MM.1S (cell line): Measurements from ENCODE around the gene RHBDL1.

Source experiments
- DNase-seq: peaks from one replicate; pipeline ENCODE4 v3.0.0-alpha.2; 2015
- H2AFZ ChIP-seq: fragments of 300-600 bp; sonication (generic); 2 replicates; pipeline ENCODE4 v1.6.0; 2016; ENCODE audit warnings: antibody characterized with exemption, low read length
- H3F3A ChIP-seq: fragments of 300-600 bp; sonication (generic); 2 replicates; pipeline ENCODE4 v1.6.1; 2016; ENCODE audit warnings: mild to moderate bottlenecking, antibody characterized with exemption, low read length, moderate library complexity, mixed read lengths; ENCODE audit not compliant: insufficient read depth
- H3K27ac ChIP-seq: fragments of 300-600 bp; sonication (generic); 2 replicates; pipeline ENCODE4 v1.5.1; 2016; ENCODE audit warnings: mild to moderate bottlenecking, low read length
- H3K27me3 ChIP-seq: fragments of 300-600 bp; sonication (generic); replicated peaks from 2 replicates; pipeline ENCODE4 v1.6.0; 2016; ENCODE audit warnings: low read length; ENCODE audit not compliant: insufficient read depth
- H3K36me3 ChIP-seq: fragments of 300-600 bp; sonication (generic); replicated peaks from 2 replicates; pipeline ENCODE4 v1.6.1; 2016; ENCODE audit warnings: mild to moderate bottlenecking, low read length, mixed read lengths; ENCODE audit not compliant: insufficient read depth
- H3K4me1 ChIP-seq: fragments of 300-600 bp; sonication (generic); 2 replicates; pipeline ENCODE4 v1.6.1; 2016; ENCODE audit warnings: low read length, mixed read lengths
- H3K4me2 ChIP-seq: fragments of 300-600 bp; sonication (generic); 2 replicates; pipeline ENCODE4 v1.6.0; 2016; ENCODE audit warnings: low read depth, low read length
- H3K4me3 ChIP-seq: fragments of 300-600 bp; sonication (generic); 2 replicates; pipeline ENCODE4 v1.5.1; 2016; ENCODE audit warnings: low read length, mixed read lengths
- H3K79me2 ChIP-seq: fragments of 300-600 bp; sonication (generic); 2 replicates; pipeline ENCODE4 v1.6.1; 2016; ENCODE audit warnings: mixed run types, low read length, mixed read lengths
- H3K9ac ChIP-seq: fragments of 300-600 bp; sonication (generic); 2 replicates; pipeline ENCODE4 v1.6.1; 2016; ENCODE audit warnings: low read length, mixed read lengths
- H3K9me2 ChIP-seq: fragments of 300-600 bp; sonication (generic); replicated peaks from 2 replicates; pipeline ENCODE4 v1.6.1; 2016; ENCODE audit warnings: mild to moderate bottlenecking, low read length, mixed read lengths; ENCODE audit not compliant: insufficient read depth
- H3K9me3 ChIP-seq: fragments of 300-600 bp; sonication (generic); replicated peaks from 2 replicates; pipeline ENCODE4 v1.6.1; 2016; ENCODE audit warnings: mild to moderate bottlenecking, low read length, mixed read lengths; ENCODE audit not compliant: insufficient read depth
- H4K20me1 ChIP-seq: fragments of 300-600 bp; sonication (generic); 2 replicates; pipeline ENCODE4 v1.6.1; 2016; ENCODE audit warnings: mild to moderate bottlenecking, low read length, moderate library complexity, mixed read lengths; ENCODE audit not compliant: insufficient read depth
- EZH2 ChIP-seq: fragments of 300-600 bp; sonication (generic); optimal IDR thresholded peaks from 2 replicates; pipeline ENCODE3; 2017; ENCODE audit warnings: low read depth, mild to moderate bottlenecking, antibody characterized with exemption, low read length, mixed read lengths
- EZH2phosphoT487 ChIP-seq: fragments of 300-600 bp; sonication (generic); IDR thresholded peaks from 2 replicates; pipeline ENCODE4 v1.6.1; 2018; ENCODE audit warnings: antibody characterized with exemption, low read length
- TF ChIP-seq, protein P1 (sequence below): fragments of 300-600 bp; sonication (generic); IDR thresholded peaks from 2 replicates; pipeline ENCODE4 v1.5.1; 2016; ENCODE audit warnings: antibody characterized with exemption, low read length, mixed read lengths

RHBDL1 gene

DNA sequence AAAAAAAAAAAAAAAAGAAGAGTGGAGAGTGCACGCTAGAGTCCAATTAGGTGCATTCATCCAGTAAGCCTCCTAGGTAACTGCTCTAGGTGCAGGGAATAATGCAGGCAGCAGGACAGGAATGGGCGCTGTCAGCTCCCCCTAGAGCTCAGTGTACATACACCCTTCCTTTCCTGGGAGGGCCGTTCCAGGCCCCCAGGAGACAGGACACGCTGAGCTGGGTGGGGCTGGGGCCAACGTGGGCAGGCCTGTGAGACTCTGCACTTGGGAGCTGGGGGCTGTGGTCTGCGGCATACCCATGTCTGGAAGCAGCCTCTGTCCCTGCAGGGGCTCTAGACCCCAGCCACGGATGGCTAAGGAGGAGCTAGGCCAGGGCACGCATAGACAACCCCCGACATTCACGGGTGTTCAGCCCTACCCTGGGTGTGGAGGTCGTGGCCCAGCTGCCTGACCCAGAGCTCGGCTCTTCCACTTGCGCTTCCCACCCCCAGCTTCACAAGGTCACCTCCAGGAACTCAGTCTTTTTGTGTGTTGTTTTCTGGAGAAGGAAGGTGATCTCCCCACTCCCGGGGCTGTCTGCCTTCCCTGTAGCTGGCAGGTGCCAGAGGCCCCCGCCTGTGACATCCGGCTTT is 44.5 kb downstream of the RHBDL1 start:
- peak overlapping the region; percentile 87; the same call in 1 of the 2 replicates for H3K9ac ChIP-seq
- H3F3A ChIP-seq: peaks cover 10% of the 10 kb centered on the region; the same call in 1 of the 2 replicates
- H3K27ac ChIP-seq: peak overlapping the region; percentile 74; the same call in 1 of the 2 replicates
- peaks cover 25% of the 10 kb centered on the region for H3K27me3 ChIP-seq
- peaks cover 9% of the 10 kb centered on the region; the same call in 1 of the 2 replicates for H3K4me1 ChIP-seq
- no peaks in the 10 kb centered on the region for H3K9me3 ChIP-seq
- H3K79me2 ChIP-seq: peaks cover 9% of the 10 kb centered on the region; the same call in 1 of the 2 replicates
- TF ChIP-seq EZH2: no peak
- TF ChIP-seq, protein P1, sequence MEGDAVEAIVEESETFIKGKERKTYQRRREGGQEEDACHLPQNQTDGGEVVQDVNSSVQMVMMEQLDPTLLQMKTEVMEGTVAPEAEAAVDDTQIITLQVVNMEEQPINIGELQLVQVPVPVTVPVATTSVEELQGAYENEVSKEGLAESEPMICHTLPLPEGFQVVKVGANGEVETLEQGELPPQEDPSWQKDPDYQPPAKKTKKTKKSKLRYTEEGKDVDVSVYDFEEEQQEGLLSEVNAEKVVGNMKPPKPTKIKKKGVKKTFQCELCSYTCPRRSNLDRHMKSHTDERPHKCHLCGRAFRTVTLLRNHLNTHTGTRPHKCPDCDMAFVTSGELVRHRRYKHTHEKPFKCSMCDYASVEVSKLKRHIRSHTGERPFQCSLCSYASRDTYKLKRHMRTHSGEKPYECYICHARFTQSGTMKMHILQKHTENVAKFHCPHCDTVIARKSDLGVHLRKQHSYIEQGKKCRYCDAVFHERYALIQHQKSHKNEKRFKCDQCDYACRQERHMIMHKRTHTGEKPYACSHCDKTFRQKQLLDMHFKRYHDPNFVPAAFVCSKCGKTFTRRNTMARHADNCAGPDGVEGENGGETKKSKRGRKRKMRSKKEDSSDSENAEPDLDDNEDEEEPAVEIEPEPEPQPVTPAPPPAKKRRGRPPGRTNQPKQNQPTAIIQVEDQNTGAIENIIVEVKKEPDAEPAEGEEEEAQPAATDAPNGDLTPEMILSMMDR: peak; percentile 23
- peak overlapping the region; percentile 95 for H3K4me3 ChIP-seq
- no peaks in the 10 kb centered on the region for H3K9me2 ChIP-seq
- DNase-seq: no peak
- no peaks in the 10 kb centered on the region for H4K20me1 ChIP-seq
- H3K4me2 ChIP-seq: peak overlapping the region; percentile 95
- H2AFZ ChIP-seq: peak overlapping the region; percentile 91
- H3K36me3 ChIP-seq: no peaks in the 10 kb centered on the region

DNA sequence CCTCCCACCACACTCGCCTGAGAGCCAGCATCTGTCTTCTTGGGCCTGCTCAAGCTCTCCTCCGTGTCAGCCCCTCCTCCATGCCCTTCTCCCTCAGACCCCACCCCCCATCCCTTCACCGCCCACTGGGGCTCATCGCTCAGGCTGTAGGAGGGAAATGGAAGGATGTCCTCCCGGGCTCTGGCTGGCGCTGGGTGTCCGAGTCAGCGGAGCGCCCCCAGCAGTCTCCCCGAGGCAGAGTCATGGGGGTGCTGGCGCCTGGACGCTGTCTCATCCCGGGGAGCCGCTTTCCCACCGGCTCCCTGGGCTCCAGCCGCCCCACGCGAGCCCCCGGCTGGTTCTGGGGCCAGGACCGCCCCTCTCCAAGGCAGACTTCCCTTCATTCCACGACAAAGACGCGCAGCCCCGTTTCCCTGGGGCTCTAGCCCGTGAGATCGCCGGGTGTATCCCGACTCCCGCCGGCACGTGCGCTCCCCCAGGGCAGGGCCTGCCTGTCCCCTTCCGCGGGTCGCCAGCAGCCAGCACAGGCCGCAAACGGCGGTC is 45.0 kb downstream of the RHBDL1 start:
- H3K4me1 ChIP-seq: peaks cover 9% of the 10 kb centered on the region; the same call in 1 of the 2 replicates
- peaks cover 10% of the 10 kb centered on the region; the same call in 1 of the 2 replicates for H3F3A ChIP-seq
- H3K4me3 ChIP-seq: peak overlapping the region; percentile 95
- peak overlapping the region; percentile 91 for H2AFZ ChIP-seq
- peaks cover 9% of the 10 kb centered on the region; the same call in 1 of the 2 replicates for H3K79me2 ChIP-seq
- H3K36me3 ChIP-seq: no peaks in the 10 kb centered on the region
- H3K4me2 ChIP-seq: peak overlapping the region; percentile 95
- H3K9me3 ChIP-seq: no peaks in the 10 kb centered on the region
- no peaks in the 10 kb centered on the region for H3K9me2 ChIP-seq
- DNase-seq: peak; percentile 68
- TF ChIP-seq, protein P1: peak; percentile 24
- no peak for TF ChIP-seq EZH2phosphoT487
- no peak for TF ChIP-seq EZH2
- H3K9ac ChIP-seq: peak overlapping the region; percentile 87
- no peaks in the 10 kb centered on the region for H4K20me1 ChIP-seq
- H3K27ac ChIP-seq: peak overlapping the region; percentile 74
- peaks cover 25% of the 10 kb centered on the region for H3K27me3 ChIP-seq

DNA sequence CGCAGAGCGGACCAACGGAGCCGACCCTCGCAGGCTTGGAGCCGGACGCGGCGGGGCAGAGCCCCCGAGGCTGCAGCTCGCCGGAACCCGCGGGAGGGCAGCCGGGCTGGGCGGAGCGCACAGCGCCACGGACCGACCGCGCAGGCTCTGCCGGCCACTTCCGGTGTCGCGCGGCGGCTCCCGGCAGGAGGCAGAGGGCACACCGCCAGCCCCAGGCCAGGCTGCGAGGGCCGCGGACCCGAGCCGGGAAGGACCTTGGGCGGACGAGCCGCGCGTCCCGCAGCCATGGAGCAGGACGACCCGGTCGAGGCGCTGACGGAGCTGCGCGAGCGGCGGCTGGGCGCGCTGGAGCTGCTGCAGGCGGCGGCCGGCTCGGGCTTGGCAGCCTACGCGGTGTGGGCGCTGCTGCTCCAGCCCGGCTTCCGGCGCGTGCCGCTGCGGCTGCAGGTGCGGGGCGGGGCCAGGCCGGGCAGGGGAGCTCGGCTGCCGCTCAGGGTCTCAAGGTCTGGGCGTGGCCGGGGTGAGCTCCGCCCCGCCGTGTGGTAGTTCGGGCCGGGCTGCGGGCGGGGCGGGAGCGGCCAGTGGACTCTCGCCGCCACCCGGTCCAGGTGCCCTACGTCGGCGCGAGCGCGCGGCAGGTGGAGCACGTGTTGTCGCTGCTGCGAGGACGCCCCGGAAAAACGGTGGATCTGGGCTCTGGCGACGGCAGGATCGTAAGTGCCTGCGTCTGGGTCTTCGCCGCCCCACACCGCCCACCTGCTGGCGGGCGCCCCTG is 45.7 kb downstream of the RHBDL1 start, which contains the start of gene ANTKMT:
ANTKMT (plus strand) TSS at position 157 of the 775 bp plus-strand sequence; CDS start at position 286, 129 bp downstream.
- no peak for TF ChIP-seq EZH2phosphoT487
- TF ChIP-seq, protein P1: no peak
- TF ChIP-seq EZH2: no peak
- Histone ChIP-seq H3K79me2 (peaks cover 9% of the 10 kb centered on the region; the same call in 1 of the 2 replicates), H3K36me3 (no peaks in the 10 kb centered on the region), H4K20me1 (no peaks in the 10 kb centered on the region), H3K9ac (peak within 1 kb of the TSS; percentile 87), H3K27ac (peak within 1 kb of the TSS; percentile 74), H3K9me3 (no peaks in the 10 kb centered on the region), H2AFZ (peak within 1 kb of the TSS; percentile 91), H3K9me2 (no peaks in the 10 kb centered on the region), H3F3A (peaks cover 13% of the 10 kb centered on the region; the same call in 1 of the 2 replicates), H3K4me3 (peak within 1 kb of the TSS; percentile 95), H3K27me3 (peaks cover 25% of the 10 kb centered on the region), H3K4me1 (peaks cover 9% of the 10 kb centered on the region; the same call in 1 of the 2 replicates), H3K4me2 (peak within 1 kb of the TSS; percentile 95)
- DNase-seq: peak; percentile 94
